Measurements from ENCODE around the gene QRFPR.
A peak's percentile ranks its signal among the peaks of the same experiment; 100 is the strongest.
"Not testable (repeated sequence)": the region's sequence is repeated elsewhere in the genome, so short reads cannot be mapped to it uniquely, and the experiment has no call there.

QRFPR gene

DNA sequence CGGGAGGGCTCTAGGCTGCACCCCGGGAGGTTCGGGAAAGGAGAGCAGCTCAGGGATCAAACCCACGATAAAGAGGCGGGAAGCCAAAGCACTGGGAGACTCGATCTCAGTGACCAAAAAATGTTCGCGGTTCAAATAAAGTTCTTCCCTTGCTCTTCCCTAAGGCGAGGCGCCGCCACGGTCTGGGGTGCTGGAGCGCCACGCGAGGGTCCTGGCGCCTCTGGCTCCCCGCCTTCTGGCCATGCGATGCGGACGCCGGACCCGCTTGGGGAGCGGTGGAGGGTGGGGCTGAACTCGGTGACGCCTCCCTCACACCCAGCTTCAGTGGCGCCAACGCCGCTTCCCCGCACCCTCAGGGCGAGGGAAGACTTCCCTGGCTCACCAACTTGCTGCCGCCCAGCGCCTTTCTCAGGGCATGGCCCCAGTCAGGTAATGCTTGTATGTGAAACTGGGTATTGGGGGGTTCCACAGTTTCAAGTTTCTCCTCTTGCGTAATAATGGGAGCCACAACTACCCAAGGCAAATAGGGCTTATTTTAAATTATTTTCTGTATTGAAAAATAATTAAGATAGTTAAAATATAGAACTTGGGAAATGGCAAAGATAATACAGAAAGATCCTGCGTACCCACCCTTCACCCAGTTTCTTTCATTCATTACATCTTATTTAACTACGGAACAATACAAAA, at the start of gene QRFPR:
QRFPR (minus strand) TSS at position 243 of the 687 bp plus-strand sequence. CDS start 371 bp downstream, outside the sequence.
- no peak for DNase-seq (ENCODE audit: low spot score)

DNA sequence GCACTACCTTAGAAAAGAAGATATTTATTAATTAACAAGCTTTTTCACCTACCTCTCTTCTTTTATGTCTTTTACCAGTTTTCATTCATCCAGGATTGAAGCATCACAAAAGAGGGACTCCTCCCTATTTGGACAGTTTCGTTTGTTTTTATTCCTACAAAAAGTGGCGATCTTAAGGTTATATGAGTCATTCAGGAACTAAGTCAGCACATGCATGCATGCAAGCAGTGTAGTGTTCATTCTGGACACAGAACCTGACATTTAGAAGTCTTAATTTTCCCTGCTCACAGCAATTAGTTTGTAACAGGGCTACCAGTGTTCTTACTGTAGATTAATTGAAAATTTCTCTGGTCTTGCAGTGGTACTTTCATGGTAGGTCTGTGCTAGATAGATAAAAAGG, 47.9 kb upstream of the QRFPR start:
- DNase-seq (ENCODE audit: low spot score): no peak

GRCh38 chr4:121421594-121421993, 40.8 kb upstream of the QRFPR start:
- DNase-seq (ENCODE audit: low spot score): no peak

GRCh38 chr4:121411151-121411744, 30.4 kb upstream of the QRFPR start:
- no peak for DNase-seq (ENCODE audit: low spot score)

- not testable (repeated sequence) for DNase-seq (ENCODE audit: low spot score)
These were observed 27.7 kb upstream of the QRFPR start for GRCh38 chr4:121408567-121408966.

DNA sequence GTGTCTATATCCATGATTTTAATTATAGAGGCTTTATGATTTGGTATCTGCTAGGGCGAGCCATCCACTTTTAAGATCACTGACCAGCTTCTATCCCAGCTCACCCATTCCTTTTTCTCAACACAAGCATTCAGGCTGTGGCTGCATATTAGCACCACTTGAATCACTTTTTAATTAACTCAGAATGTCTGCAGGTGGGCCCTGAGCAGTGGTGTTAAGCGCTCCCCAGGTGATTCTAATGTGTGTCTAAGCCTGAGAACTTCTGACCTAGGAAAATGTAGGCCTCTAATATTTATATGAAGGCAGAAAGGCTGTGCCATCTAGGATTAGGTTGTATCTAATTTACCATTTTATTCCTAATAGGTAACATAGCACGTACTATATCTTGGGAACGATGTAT, 19.8 kb upstream of the QRFPR start:
- no peak for DNase-seq (ENCODE audit: low spot score)

- no peak for DNase-seq (ENCODE audit: low spot score)
These were observed 17.3 kb upstream of the QRFPR start for GRCh38 chr4:121397941-121398601.

DNA sequence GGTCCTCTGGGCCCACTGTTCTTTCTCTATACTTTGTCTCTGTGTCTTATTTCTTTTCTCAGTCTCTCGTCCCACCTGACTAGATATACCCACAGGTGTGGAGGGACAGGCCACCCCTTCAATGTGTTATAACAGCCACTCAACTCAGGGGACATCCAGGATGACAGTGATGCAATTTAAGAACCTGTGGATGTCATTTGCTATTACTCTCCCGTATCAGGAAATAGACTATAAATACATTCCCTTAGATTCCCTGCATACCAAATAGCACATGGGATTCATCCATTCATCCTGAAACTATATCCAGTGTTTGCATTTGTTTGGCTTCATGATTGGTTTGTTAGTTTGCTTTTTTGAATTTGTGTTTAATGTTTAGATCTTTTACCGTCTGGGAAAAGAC, 16.6 kb upstream of the QRFPR start:
- DNase-seq (ENCODE audit: low spot score): no peak

DNA sequence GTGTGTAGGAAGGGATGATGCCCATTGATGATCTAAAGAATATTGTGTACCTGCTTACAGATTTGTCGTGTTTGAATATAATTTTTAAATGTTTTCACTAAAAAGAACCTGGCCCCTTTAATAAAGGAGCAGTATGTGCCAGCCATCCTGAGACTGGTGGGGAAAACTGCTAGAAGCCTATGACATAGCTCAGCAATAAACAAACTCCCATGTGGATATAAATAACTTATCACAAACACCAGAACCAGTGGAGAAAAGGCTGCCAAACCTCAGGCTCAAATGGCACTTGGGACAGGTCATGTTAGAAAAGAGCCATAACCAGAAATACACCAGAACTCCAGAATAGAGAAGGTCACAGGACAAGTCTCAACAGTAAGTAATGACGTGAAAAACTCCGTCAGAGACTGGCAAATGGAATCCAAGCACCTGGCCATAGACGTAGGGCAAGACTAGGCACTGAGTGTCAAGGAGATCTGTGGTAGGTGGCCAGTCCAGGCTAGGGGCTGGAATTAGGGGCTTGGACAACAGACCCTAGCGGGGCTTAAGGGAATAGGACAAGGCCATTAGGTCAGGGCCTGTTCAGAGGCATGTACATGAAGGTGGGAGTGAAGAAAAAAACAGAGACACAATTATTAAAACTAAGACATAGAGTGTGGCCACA, 11.7 kb upstream of the QRFPR start:
- DNase-seq (ENCODE audit: low spot score): no peak

DNA sequence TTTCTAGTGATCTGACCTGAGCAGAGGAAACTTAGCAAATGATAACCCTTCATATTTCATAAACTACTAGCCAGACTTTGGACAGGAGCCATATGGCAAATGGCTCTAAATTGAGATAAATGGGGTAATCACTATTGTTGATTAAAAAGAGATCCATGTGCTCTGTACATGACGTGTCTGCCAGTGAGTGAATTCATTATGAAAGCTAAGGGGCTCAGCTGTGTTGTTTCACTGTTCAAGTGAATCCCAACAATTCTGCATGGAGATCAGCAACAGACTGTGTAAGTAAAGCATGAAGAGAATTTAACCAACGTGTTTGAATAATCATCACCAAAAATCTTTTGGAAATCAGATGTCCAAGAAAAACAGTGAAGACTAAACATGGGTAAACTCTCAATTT, 9.5 kb upstream of the QRFPR start:
- DNase-seq (ENCODE audit: low spot score): no peak

DNA sequence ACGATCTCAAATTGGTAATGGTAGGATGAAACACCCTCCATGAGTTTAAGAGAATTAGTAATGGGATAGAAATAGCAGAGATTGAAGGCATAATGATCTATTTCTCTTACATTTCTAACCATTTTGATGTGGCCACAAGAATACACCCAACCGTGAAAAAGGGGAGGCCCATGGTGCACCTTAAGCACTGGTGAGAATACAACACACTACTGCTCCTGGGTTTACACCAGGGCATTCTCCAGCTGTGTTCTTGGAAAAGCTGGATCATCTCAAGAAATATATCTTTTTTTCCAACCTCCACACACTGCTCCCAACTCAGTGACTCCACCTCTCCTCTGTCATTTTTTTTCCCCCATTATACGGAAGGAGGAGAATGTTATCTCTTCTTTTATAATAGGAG, 1.5 kb downstream of the QRFPR start:
- no peak for DNase-seq (ENCODE audit: low spot score)

DNA sequence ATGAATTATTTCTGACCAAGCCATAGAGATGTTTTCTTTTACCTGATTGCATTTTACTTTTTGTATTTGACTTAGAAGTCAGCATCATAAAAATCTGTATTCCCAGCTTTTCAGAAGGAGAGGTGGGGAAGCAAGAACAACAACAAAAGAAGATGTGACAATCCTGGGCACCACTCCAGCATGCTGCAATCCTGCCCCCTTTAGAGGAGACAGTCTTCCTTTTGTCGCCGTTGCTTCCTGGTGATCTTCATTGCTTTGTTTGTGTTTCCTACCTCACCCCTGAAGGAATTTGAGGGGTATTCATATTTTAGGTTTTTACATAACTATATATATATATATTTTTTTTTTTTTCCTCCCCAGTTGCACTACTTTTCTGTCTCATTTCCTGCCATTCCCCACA, 3.7 kb downstream of the QRFPR start:
- DNase-seq (ENCODE audit: low spot score): no peak

DNA sequence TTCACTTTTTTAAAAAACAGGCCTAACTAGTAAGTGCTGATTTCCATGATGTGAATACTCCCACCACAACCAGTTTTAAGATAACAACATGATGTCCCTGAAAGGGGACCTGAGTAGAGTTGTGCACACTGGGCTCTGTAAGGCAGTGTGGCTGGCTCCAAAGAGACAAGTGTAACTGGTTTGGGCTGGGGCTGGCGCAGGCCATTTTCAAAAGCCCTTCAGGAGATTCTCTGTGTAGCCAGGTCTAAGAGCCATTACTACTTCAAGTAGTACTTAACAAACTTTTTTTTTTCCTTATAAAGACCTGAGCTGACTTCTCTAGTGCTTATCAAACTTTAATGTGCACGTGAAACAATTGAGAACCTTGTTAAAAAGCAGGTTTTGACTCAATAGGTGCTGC, 4.3 kb downstream of the QRFPR start:
- no peak for DNase-seq (ENCODE audit: low spot score)

DNA sequence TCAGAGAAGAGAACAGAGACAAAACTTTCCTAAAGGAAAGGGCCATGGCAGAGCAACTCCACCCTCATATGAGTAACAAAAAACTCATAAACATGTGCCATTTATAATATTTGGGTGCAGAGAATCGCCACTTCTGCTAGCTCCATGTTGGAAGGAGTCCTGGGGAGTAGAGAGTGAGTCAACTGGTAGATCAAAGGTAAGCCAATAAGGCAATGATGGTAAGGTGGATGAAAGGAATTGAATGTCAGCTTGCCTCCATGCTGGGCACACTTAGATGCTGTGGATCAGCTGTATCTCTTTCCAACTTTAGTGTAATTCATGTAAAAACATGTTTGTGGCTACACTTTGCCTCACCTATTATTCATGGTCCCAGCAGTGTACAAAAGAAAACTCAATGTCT, 4.7 kb downstream of the QRFPR start:
- DNase-seq (ENCODE audit: low spot score): no peak

GRCh38 chr4:121375262-121375661, 5.6 kb downstream of the QRFPR start:
- no peak for DNase-seq (ENCODE audit: low spot score)

DNA sequence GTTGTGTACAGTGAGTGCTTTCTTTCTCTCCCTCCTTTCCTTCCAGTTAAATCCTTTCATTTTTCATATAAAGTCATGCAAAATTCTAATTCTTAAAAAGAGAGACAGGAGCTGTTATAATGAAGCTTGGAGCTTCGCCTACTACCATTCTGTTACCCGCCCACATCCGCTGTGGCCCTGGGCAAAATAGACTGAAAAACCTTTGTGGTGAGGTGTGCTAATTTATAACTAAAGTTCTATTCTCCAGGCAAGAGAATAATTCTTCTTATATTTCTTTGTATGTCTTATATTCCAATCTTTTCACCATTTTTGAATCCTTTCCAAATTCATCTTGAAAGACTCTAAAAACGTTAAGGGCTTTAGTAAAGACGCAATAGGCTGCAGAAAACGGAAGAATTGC, 7.0 kb downstream of the QRFPR start:
- no peak for DNase-seq (ENCODE audit: low spot score)

- peak; percentile 51 for DNase-seq (ENCODE audit: low spot score)
These were observed 10.0 kb downstream of the QRFPR start for GRCh38 chr4:121370729-121371325.

GRCh38 chr4:121360495-121360894, 20.3 kb downstream of the QRFPR start:
- DNase-seq (ENCODE audit: low spot score): no peak

DNA sequence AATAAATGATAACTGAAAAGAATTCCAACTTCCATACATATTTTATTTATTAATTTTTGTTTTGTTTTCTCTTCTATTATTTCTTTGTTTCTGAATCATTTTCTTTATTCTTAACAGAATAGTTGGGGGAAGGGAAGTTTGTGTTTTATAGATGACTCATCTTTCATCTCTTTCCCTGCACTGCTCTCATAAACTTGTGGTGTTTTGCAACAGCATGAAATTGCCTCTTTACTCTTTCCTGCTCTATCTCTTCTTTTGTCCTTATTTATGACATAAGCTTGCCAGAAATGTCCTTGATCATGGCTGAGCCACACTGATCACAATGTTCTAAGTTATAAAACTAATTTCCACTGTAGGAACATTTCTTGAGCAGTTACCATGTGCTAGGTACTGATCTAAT, 22.3 kb downstream of the QRFPR start:
- DNase-seq (ENCODE audit: low spot score): no peak

- DNase-seq (ENCODE audit: low spot score): no peak
These were observed 27.6 kb downstream of the QRFPR start for GRCh38 chr4:121353213-121353612.

DNA sequence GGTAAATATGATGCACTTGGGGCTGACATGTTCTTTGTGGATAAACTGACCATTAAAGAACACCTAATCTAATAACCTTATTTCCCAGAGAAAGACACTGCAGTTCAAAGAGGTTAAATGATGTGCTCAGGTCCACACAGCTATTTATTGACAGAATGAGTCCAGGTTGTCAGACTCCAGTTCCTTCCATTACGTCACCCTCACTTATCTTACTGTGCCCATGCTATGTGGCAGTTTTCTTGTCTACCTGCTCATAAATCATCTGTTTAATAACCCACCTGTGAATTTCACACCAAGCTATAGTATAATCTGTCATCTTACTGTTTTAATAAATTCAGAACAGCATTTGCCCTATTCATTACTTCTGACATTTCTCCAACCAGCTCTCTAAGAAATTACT, 36.7 kb downstream of the QRFPR start:
- no peak for DNase-seq (ENCODE audit: low spot score)

DNA sequence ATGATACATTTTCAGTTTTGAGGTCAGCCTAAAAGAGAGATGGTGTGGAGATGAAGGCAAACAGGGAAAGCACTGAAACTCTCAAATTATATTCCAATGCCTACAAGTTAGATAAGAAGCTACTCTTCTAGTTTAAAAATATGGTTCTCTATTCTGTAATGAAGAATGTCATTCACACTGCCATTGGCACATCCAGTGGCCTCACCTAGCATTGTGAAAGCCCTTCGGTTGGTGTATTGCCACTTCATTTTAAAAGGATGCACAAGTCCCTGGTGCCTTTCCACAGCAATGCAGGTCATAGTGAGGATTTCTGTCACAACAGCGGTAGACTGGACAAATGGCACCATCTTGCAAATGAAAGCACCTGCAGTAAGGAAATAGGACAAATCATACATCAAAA, 40.6 kb downstream of the QRFPR start:
- no peak for DNase-seq (ENCODE audit: low spot score)

GRCh38 chr4:121339824-121340223, 41.0 kb downstream of the QRFPR start:
- no peak for DNase-seq (ENCODE audit: low spot score)
